OCI-LY7 (cell line): ENCODE measurements around the gene PDZRN3.

ENCODE experiments used
- CTCF ChIP-seq: fragments of 200-600 bp; sonication (generic); conservative IDR thresholded peaks from 2 replicates; pipeline ENCODE4 v1.5.1; 2014; ENCODE audit warnings: mild to moderate bottlenecking, antibody characterized with exemption, low read length, moderate library complexity, mixed read lengths
- EZH2phosphoT487 ChIP-seq: fragments of 200-600 bp; sonication (generic); IDR thresholded peaks from 2 replicates; pipeline ENCODE4 v1.6.1; 2018; ENCODE audit warnings: low read depth, borderline replicate concordance, mild to moderate bottlenecking, mixed run types, antibody characterized with exemption, low read length, moderate library complexity, mixed read lengths

GRCh38 chr3:73609655-73610054, 15.1 kb downstream of the PDZRN3 start:
- no peak for TF ChIP-seq CTCF
- no peak for TF ChIP-seq EZH2phosphoT487
